ENCODE data around the gene ALG10. TPM values are rescaled to one million over a fixed set of nuclear protein-coding genes. Genes with fewer than 3 reads are reported as not detected.

The ALG10 gene
- total and polyA plus RNA-seq, 2 donors (not counting 3 experiments of a cell fraction or from before 2014, with no cell fraction given) = 6.3 to 13.2 TPM

DNA sequence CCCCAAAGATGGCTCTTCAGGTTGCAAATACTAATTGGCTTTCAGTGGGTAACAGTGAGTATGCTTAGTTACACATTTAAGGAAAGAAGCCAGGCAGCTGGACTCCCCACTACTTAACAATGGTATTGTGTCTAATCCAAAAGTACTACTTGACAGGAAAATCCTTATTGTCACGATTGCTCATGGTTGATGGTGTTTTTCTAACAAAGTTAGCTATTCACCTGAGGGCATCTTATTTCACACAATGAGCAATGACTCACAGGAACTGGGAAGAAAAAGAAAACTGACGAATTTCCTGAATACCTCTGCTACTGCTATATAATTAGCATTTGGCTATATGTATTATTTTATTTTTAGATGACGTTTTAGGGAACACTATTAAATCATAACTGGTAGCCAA, 33.4 kb upstream of the ALG10 start:
- Histone ChIP-seq H3K79me2 (ENCODE audit: control insufficient read depth, insufficient read depth, low read length) (no peaks in the 10 kb centered on the region), H3K4me1 (ENCODE audit: control insufficient read depth, extremely low read depth, insufficient read depth, low read length) (no peaks in the 10 kb centered on the region), H3K9me1 (replicated peaks; ENCODE audit: control insufficient read depth, extremely low read depth, insufficient read depth, low read length) (no peaks in the 10 kb centered on the region), H3K4me2 (ENCODE audit: insufficient read depth, low read length) (no peak overlapping the region), H4K20me1 (replicated peaks; ENCODE audit: control insufficient read depth, extremely low read depth, insufficient read depth, low read length) (no peaks in the 10 kb centered on the region), H2AFZ (ENCODE audit: low read depth, low read length) (no peak overlapping the region), H3K36me3 (ENCODE audit: control insufficient read depth in 2 of 2, extremely low read depth in 1 of 2, insufficient read depth in 2 of 2, low read length in 2 of 2) (no peaks in the 10 kb centered on the region), H3K9me3 (replicated peaks; ENCODE audit: control insufficient read depth, insufficient read depth, low read length) (no peaks in the 10 kb centered on the region), H3K27me3 (ENCODE audit: control insufficient read depth in 2 of 2, insufficient read depth in 2 of 2, low read length in 2 of 2) (no peaks in the 10 kb centered on the region), H3K4me3 (replicated peaks in 1 of 3; ENCODE audit: insufficient read depth in 1 of 3, low read depth in 1 of 3, low read length in 3 of 3) (no peak overlapping the region), H3K9ac (replicated peaks; ENCODE audit: extremely low read depth, insufficient read depth, low read length) (no peak overlapping the region), H3K27ac (ENCODE audit: insufficient read depth, low read depth, low read length) (peak overlapping the region; percentile 11)
- TF ChIP-seq MYC (IDR thresholded peaks at IDR 0.05; ENCODE audit: low read depth, low read length) (no peak), POLR2AphosphoS5 (IDR thresholded peaks at IDR 0.05; ENCODE audit: insufficient read depth, low read depth, low read length) (no peak), JUN (IDR thresholded peaks at IDR 0.05; ENCODE audit: borderline replicate concordance, insufficient read depth, insufficient read length, low read depth) (peak; percentile 23), FOS (IDR thresholded peaks at IDR 0.05; ENCODE audit: borderline replicate concordance, insufficient read depth, low read length) (peak; percentile 41)
- CTCF ChIA-PET = no interaction called here
- dilution Hi-C loops (cut with MboI; ENCODE audit: extremely low pct_ligation_motif_present, low sequenced_read_pairs) (no loop called here), intact Hi-C loops (cut with micrococcal nuclease) (no loop called here)
- BruUV-seq (replicated peaks) = no TSS peak
- FAIRE-seq (no peak), DNase-seq (ENCODE audit: low read depth, low spot score) (peak; percentile 24)
- POLR2A ChIA-PET = no interaction called here

DNA sequence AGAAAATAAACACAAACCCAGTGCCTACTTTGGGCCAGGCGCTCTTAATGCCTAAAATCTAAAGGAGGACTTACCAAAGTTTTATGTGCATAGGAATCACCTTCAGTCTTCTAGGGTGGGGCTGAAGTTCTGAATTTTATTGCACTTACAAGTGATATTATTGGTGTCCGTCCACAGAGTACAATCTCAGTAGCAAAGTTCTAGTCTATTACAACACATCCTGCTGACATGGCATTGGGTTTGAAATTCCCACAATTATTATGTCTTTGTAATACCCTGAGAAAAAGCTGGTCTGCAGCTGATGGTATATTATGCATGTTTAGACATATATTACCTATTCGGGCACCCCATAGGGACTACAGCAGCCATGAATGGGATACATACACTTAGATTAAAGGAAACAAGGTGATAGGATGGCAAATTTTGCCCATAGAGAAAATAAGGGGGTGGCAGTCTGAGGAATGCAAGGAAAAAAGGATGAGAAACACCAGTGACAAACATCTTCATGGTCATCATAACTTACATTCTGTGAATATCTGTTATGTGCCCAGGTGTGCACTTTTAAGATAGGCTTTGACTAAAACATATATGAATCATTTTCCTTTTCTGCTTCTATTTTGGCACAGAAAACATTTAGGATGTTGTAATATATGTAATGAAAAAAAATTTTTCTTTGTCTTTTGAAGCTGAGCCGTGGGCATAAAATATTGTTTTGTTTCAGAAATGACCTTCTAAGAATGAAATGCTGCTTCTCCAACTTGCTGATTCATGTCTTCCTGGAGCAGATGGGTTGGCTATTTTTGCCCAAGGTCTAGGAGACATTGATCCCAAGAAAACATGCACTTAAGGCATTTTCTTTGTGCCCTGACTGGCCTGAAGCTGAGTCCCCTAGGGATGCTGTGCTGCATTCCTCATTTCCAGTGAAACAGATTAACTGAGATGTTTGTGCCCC, 27.2 kb upstream of the ALG10 start:
- H3K4me3 ChIP-seq (replicated peaks in 1 of 3; ENCODE audit: insufficient read depth in 1 of 3, low read depth in 1 of 3, low read length in 3 of 3) = no peak overlapping the region
- dilution Hi-C loops (cut with MboI; ENCODE audit: extremely low pct_ligation_motif_present, low sequenced_read_pairs) = no loop called here
- H3K27me3 ChIP-seq (ENCODE audit: control insufficient read depth in 2 of 2, insufficient read depth in 2 of 2, low read length in 2 of 2) = no peaks in the 10 kb centered on the region
- POLR2A ChIA-PET = no interaction called here
- H3K9ac ChIP-seq (replicated peaks; ENCODE audit: extremely low read depth, insufficient read depth, low read length) = no peak overlapping the region
- intact Hi-C loops (cut with micrococcal nuclease) = no loop called here
- H3K9me3 ChIP-seq (replicated peaks; ENCODE audit: control insufficient read depth, insufficient read depth, low read length) = no peaks in the 10 kb centered on the region
- H3K27ac ChIP-seq (ENCODE audit: insufficient read depth, low read depth, low read length) = no peak overlapping the region
- CTCF ChIA-PET = no interaction called here
- no peaks in the 10 kb centered on the region for H3K9me1 ChIP-seq (replicated peaks; ENCODE audit: control insufficient read depth, extremely low read depth, insufficient read depth, low read length)
- H3K79me2 ChIP-seq (ENCODE audit: control insufficient read depth, insufficient read depth, low read length) = no peaks in the 10 kb centered on the region
- TF ChIP-seq MYC (IDR thresholded peaks at IDR 0.05; ENCODE audit: low read depth, low read length) = no peak
- no peak for TF ChIP-seq JUN (IDR thresholded peaks at IDR 0.05; ENCODE audit: borderline replicate concordance, insufficient read depth, insufficient read length, low read depth)
- TF ChIP-seq GATA2 (IDR thresholded peaks at IDR 0.05; ENCODE audit: insufficient read depth, insufficient read length, low read depth, low read length) = no peak
- TF ChIP-seq FOS (IDR thresholded peaks at IDR 0.05; ENCODE audit: borderline replicate concordance, insufficient read depth, low read length) = no peak
- TF ChIP-seq, protein P1, sequence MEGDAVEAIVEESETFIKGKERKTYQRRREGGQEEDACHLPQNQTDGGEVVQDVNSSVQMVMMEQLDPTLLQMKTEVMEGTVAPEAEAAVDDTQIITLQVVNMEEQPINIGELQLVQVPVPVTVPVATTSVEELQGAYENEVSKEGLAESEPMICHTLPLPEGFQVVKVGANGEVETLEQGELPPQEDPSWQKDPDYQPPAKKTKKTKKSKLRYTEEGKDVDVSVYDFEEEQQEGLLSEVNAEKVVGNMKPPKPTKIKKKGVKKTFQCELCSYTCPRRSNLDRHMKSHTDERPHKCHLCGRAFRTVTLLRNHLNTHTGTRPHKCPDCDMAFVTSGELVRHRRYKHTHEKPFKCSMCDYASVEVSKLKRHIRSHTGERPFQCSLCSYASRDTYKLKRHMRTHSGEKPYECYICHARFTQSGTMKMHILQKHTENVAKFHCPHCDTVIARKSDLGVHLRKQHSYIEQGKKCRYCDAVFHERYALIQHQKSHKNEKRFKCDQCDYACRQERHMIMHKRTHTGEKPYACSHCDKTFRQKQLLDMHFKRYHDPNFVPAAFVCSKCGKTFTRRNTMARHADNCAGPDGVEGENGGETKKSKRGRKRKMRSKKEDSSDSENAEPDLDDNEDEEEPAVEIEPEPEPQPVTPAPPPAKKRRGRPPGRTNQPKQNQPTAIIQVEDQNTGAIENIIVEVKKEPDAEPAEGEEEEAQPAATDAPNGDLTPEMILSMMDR (IDR thresholded peaks at IDR 0.05; ENCODE audit: extremely low read depth in 1 of 2, insufficient read depth in 1 of 2, low read depth in 1 of 2, low read length in 2 of 2) = no peak
- TF ChIP-seq, protein P2, sequence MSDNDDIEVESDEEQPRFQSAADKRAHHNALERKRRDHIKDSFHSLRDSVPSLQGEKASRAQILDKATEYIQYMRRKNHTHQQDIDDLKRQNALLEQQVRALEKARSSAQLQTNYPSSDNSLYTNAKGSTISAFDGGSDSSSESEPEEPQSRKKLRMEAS (IDR thresholded peaks at IDR 0.05; ENCODE audit: insufficient read depth, insufficient read length) = no peak
- TF ChIP-seq EZH2 (IDR thresholded peaks at IDR 0.05; ENCODE audit: borderline replicate concordance, low read depth, low read length, severe bottlenecking) = no peak
- no peak for TF ChIP-seq POLR2AphosphoS5 (IDR thresholded peaks at IDR 0.05; ENCODE audit: insufficient read depth, low read depth, low read length)
- no peaks in the 10 kb centered on the region for H3K36me3 ChIP-seq (ENCODE audit: control insufficient read depth in 2 of 2, extremely low read depth in 1 of 2, insufficient read depth in 2 of 2, low read length in 2 of 2)
- H4K20me1 ChIP-seq (replicated peaks; ENCODE audit: control insufficient read depth, extremely low read depth, insufficient read depth, low read length) = no peaks in the 10 kb centered on the region
- H3K4me2 ChIP-seq (ENCODE audit: insufficient read depth, low read length) = no peak overlapping the region
- no peak for FAIRE-seq
- no TSS peak for BruUV-seq (replicated peaks)
- no peak for DNase-seq (ENCODE audit: low read depth, low spot score)
- no peaks in the 10 kb centered on the region for H3K4me1 ChIP-seq (ENCODE audit: control insufficient read depth, extremely low read depth, insufficient read depth, low read length)
- no peak overlapping the region for H2AFZ ChIP-seq (ENCODE audit: low read depth, low read length)

Measured in endothelial cell of umbilical vein (primary cell).